Loucy (cell line): ENCODE results near the gene MICAL3.

Experiments used
- H2AFZ ChIP-seq: fragments of 200-600 bp; sonication (generic); 2 replicates; pipeline ENCODE4 v1.6.0; 2016; ENCODE audit warnings: antibody characterized with exemption, mild to moderate bottlenecking, low read length, moderate library complexity
- H3F3A ChIP-seq: fragments of 200-600 bp; 2 replicates; pipeline ENCODE4 v1.6.0; 2016; ENCODE audit warnings: antibody characterized with exemption, low read depth, mild to moderate bottlenecking
- H3K27me3 ChIP-seq: fragments of 200-600 bp; sonication (generic); 2 replicates; pipeline ENCODE4 v1.6.1; 2014; ENCODE audit warnings: low read length, mild to moderate bottlenecking; ENCODE audit not compliant: insufficient read depth, poor library complexity, severe bottlenecking
- H3K36me3 ChIP-seq: fragments of 200-600 bp; sonication (generic); 2 replicates; pipeline ENCODE4 v1.6.1; 2016; ENCODE audit warnings: low read length; ENCODE audit not compliant: insufficient read depth
- H3K4me1 ChIP-seq: fragments of 200-600 bp; sonication (generic); 2 replicates; pipeline ENCODE4 v1.5.1; 2014; ENCODE audit warnings: low read length, mild to moderate bottlenecking; ENCODE audit not compliant: insufficient read depth, poor library complexity, severe bottlenecking
- H3K4me2 ChIP-seq: fragments of 200-600 bp; sonication (generic); 2 replicates; pipeline ENCODE4 v1.6.0; 2014; ENCODE audit warnings: antibody characterized with exemption, low read length, low read depth, mild to moderate bottlenecking; ENCODE audit not compliant: poor library complexity, severe bottlenecking
- H3K4me3 ChIP-seq: fragments of 200-600 bp; sonication (generic); 2 replicates; pipeline ENCODE4 v1.5.1; 2014; ENCODE audit warnings: low read length, mild to moderate bottlenecking, mixed read lengths; ENCODE audit not compliant: poor library complexity, severe bottlenecking
- H3K79me2 ChIP-seq: fragments of 200-600 bp; sonication (generic); 2 replicates; pipeline ENCODE4 v1.6.1; 2014; ENCODE audit warnings: low read length; ENCODE audit not compliant: insufficient read depth
- H3K9ac ChIP-seq: fragments of 200-600 bp; sonication (generic); 2 replicates; pipeline ENCODE4 v1.6.0; 2014; ENCODE audit warnings: mild to moderate bottlenecking, low read depth, low read length, moderate library complexity; ENCODE audit not compliant: poor library complexity, severe bottlenecking
- H3K9me2 ChIP-seq: fragments of 200-600 bp; sonication (generic); replicated peaks from 2 replicates; pipeline ENCODE4 v1.6.1; 2016; ENCODE audit warnings: low read depth, low read length, mixed read lengths
- H3K9me3 ChIP-seq: fragments of 200-600 bp; sonication (generic); 2 replicates; pipeline ENCODE4 v1.6.1; 2014; ENCODE audit warnings: mild to moderate bottlenecking, antibody characterized with exemption, low read length, low read depth; ENCODE audit not compliant: insufficient read depth
- H4K20me1 ChIP-seq: fragments of 200-600 bp; sonication (generic); 2 replicates; pipeline ENCODE4 v1.6.0; 2014; ENCODE audit warnings: antibody characterized with exemption, low read length, mild to moderate bottlenecking; ENCODE audit not compliant: insufficient read depth, poor library complexity, severe bottlenecking
- CTCF ChIP-seq: fragments of 200-600 bp; sonication (generic); conservative IDR thresholded peaks from 2 replicates; pipeline ENCODE4 v1.5.1; 2014; ENCODE audit warnings: mild to moderate bottlenecking, antibody characterized with exemption, low read length
- EZH2phosphoT487 ChIP-seq: fragments of 200-600 bp; IDR thresholded peaks from 2 replicates; pipeline ENCODE4 v1.6.1; 2018; ENCODE audit warnings: antibody characterized with exemption, mild to moderate bottlenecking, moderate library complexity, borderline replicate concordance

The MICAL3 gene

GRCh38 chr22:18059991-18060390, 35.6 kb upstream of the MICAL3 start:
- TF ChIP-seq CTCF (no peak), EZH2phosphoT487 (no peak)
- Histone ChIP-seq H3K36me3 (no peaks in the 10 kb centered on the region), H2AFZ (no peak overlapping the region), H3K9me3 (no peaks in the 10 kb centered on the region), H3K4me1 (no peaks in the 10 kb centered on the region), H3F3A (no peaks in the 10 kb centered on the region), H3K27me3 (no peaks in the 10 kb centered on the region), H3K9me2 (no peaks in the 10 kb centered on the region), H4K20me1 (no peaks in the 10 kb centered on the region), H3K4me3 (no peak overlapping the region), H3K4me2 (no peak overlapping the region), H3K9ac (no peak overlapping the region), H3K79me2 (no peaks in the 10 kb centered on the region)

GRCh38 chr22:18059473-18059872, 35.1 kb upstream of the MICAL3 start:
- no peak for TF ChIP-seq EZH2phosphoT487
- no peak for TF ChIP-seq CTCF
- no peak overlapping the region for H3K4me3 ChIP-seq
- no peaks in the 10 kb centered on the region for H3K4me1 ChIP-seq
- no peaks in the 10 kb centered on the region for H3K79me2 ChIP-seq
- no peak overlapping the region for H3K4me2 ChIP-seq
- no peaks in the 10 kb centered on the region for H3F3A ChIP-seq
- H2AFZ ChIP-seq: no peak overlapping the region
- H3K9me3 ChIP-seq: no peaks in the 10 kb centered on the region
- no peak overlapping the region for H3K9ac ChIP-seq
- H3K9me2 ChIP-seq: no peaks in the 10 kb centered on the region
- no peaks in the 10 kb centered on the region for H4K20me1 ChIP-seq
- H3K36me3 ChIP-seq: no peaks in the 10 kb centered on the region
- H3K27me3 ChIP-seq: no peaks in the 10 kb centered on the region

- Histone ChIP-seq H4K20me1 (no peaks in the 10 kb centered on the region), H3K4me3 (no peak overlapping the region), H3F3A (no peaks in the 10 kb centered on the region), H3K4me1 (no peaks in the 10 kb centered on the region), H2AFZ (no peak overlapping the region), H3K79me2 (no peaks in the 10 kb centered on the region), H3K4me2 (no peak overlapping the region), H3K9me2 (no peaks in the 10 kb centered on the region), H3K9ac (no peak overlapping the region), H3K9me3 (no peaks in the 10 kb centered on the region), H3K36me3 (no peaks in the 10 kb centered on the region), H3K27me3 (no peaks in the 10 kb centered on the region)
- TF ChIP-seq CTCF (no peak), EZH2phosphoT487 (no peak)
Measured at GRCh38 chr22:18059094-18059417, 34.7 kb upstream of the MICAL3 start.
